Ammon's horn (tissue), 1 donor: ENCODE results near the gene WNK2.
A peak's percentile ranks its signal among the peaks of the same experiment; 100 is the strongest.

Experiments
- DNase-seq: peaks from one replicate; pipeline ENCODE4 v3.0.0-alpha.2; 2016; ENCODE audit warnings: low spot score

The WNK2 gene

DNA sequence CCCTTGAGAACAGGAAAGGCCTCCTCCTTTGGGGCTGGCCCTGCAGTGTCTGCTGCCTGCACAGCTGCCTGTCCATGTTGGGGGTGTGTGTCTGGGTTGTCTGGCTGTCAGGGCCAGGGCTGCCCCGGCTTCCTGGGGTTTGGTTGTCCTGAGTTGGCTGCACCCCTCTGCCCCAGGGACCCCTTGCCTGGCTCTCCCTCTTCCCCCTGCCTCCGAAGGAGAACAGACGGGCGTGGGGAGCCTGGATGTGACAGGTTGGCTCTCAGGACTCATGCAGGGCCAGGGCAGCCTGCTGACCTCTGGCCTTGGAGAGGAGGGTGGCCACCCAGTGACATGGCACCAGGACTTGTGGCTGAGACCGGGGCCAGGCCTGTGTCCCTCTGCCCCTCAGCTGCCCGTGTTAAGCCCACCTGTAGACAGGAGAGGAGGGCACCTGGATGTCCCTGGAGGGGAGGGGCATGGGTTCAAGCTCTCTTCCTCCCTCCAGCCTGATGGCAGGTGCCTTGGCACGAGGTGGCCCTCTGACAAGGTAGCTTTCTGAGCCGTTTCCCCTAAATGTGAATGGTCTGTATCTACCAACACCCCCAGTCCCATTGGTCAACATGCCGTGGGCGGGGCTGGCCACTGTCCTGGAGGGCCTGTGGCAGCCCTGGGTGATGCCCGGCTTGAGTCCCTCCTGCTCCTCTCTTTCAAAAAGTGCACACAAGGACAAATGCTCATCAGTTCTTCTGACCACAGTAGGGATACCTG is 34.9 kb downstream of the WNK2 start:
- DNase-seq, result no peak

DNA sequence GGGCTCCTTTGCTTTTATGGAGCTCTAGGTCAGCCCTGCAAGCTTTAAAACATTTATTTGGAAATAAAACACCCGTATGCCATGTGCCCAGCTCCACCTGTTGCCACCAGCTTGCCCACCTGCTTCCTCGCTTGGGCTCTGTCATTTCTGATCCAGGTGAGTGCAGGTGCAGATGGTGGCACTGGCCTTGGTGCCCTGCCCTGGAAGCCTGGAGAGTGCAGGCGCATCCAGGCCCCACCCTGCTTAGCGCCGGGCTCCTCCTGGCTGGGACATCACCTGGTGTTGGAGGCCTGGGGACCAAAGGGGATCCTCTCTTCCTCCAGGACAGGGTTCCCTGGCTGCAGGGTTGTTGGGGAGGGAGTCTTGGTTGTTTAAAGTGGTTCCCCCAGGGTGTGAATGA is 35.8 kb downstream of the WNK2 start:
- no peak for DNase-seq

DNA sequence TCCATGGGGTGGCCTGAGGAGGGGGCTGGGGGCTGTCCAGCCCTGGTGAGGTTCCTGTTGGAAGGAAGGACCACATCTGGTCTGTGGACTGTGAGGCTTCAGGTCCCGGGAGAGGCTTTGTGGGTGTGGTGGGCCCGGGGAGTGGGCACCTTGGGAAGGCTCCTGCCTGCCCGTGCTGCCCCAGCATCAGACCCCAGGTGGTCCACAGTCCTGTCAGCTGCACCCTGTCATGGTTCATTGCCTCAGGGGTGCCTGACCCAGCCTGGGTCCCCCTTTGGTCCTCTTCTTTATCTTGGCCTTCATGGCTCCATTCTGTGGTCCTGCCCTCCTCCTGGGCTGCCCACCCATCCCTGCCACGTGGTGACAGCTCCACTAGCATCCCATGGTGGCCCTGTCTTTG is 36.7 kb downstream of the WNK2 start:
- no peak for DNase-seq

DNA sequence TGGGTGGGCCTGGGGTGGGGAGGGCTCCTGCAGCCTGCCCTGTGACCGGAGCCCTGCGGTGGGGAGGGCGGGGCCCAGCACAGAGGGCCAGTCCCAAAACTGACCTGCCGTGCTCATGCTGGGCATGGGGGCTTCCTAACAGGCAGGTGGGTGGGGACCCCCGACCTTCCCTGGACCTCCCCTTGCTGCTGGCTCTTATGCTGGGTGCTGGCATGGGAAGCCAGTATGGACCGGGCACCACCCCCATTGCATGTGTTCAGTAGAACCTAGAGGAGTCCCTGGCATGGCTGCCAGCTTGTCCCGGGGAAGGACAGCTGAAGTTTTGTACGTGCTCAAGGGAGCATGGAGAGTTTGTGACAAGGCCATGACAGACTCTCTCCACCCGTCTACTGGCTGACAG is 37.1 kb downstream of the WNK2 start:
- DNase-seq, result no peak

DNA sequence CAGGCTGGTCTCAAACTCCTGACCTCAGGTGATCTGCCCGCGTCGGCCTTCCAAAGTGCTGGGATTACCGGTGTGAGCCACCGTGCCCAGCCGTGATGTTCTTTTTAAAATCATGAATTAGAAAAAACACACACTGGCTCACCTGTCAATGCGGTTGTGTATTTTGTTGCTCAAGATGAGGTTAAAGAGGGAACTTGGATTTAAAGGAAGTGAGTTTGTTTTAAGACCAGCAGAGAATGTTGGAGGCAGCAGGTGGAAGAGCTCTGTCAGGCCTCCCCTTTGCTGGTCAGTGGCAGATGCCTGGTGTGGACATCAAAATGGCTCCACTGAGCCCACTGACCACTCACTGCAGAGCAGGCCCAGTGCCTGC is 38.9 kb downstream of the WNK2 start:
- no peak for DNase-seq

DNA sequence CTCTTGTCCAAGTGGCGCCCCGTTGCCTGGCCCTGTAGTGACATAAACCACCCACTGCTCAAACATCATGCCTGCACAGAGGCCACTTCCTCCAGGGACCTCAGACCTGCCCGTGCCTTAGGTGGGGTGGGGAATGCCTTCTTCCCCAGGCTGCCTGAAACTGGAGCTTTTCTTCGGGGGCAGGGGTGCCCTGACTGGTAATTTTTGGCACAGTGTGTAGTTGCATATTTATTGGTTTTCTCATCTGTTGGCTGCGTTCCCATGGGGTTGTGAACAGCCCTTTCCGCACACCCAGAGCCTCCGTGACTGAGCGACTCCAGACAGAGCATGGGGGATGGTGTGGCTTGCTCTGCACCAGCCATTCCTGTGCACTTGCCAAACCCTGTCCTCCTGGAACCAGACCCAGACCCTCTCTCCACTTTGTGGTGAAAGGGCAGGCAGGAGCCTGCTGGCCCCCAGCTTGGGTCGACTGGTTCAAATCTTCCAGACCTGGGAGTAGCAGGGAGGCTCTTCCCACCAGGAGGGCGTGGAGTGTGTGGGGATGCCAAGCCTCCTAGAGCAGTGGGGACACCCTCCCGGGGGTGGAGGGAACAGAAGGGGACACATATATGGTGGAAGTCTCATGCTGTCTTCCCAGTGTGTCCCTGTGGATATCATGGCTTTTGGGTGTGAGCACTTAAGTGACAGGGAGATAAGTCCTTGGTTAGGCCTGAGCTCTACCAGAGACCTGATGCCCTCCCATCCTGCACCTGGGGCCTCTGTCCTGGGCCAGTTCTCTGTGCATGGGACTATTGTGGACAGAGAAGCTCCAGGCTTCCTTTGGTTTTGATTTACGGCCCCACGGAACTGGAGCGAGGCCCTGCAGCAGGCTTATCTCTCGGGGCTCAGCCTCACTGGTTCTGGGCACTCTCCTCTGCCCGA is 39.6 kb downstream of the WNK2 start:
- DNase-seq, result no peak

DNA sequence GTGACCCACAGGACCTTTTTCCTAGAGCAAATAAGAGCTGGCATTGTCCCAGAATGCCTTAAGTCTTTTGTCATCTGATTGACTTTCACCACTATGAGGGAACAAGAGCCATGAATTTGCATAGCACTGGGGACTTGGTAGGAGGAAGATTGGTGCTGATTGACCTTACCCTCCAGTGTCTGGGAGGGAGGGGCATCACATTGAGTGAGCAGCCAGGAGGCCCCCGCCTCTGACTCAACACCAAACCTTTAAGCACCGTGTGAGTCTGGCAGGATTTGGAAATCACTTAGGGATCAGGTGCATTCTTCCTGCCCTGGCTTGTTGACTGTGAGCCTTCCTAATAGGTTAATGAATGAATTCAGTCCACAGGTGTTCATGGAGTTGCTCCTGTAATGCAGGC is 40.7 kb downstream of the WNK2 start:
- no peak for DNase-seq

DNA sequence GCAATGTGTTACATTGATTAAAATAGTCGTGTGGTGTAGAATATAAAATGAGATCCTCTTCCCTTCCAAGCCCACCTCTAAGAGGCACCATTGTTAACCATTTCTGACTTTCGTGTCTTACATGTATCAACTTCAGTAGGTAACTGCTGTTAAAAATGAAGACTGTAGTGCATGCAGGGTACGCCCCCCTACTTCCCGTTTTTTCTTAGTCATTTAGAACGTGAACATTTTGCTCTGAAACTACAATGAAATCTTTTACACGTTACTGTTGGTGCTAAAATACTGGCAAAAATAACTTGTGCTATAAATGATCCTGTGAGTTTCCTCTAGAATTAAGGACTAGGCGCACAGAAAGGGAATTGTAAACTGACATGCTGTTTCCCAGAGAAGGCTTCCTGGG is 41.5 kb downstream of the WNK2 start:
- DNase-seq, result no peak

DNA sequence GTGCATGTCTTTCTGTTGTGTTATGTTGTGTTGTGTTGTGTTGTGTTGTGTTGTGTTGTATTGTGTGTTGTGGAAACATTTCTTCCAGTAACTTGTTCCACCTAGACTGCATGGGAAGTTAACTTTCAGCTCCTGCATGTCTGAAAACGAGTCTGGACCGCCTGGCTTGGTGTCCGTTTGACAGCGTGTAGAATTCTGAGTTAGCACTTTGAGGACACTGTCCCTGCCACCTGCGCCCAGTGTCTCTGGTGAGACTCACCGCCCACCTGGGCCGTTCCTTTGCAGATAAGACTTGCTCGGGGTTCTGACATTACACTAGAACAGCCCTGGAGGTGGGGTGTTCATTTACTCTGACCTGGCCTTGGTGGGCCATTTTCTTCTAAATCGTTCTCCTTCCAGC is 42.0 kb downstream of the WNK2 start:
- DNase-seq, result no peak

DNA sequence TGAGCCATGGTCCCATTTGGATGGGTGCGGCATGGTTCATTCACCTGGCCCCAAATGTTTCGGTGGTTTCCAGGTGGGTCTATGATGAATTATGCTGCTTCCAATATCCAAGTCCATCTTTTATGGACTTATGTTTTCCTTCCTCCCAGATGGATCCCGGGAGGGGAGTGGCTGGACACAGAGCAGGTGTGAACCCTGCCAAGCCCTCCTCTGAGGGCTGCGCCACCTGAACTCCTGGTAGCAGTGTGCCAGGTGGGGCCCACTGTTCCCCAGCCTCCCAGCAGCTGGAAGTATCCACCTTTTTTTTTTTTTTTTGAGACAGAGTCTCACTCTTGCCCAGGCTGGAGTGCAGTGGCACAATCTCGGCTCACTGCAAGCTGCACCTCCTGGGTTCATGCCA is 42.9 kb downstream of the WNK2 start:
- DNase-seq, result no peak

DNA sequence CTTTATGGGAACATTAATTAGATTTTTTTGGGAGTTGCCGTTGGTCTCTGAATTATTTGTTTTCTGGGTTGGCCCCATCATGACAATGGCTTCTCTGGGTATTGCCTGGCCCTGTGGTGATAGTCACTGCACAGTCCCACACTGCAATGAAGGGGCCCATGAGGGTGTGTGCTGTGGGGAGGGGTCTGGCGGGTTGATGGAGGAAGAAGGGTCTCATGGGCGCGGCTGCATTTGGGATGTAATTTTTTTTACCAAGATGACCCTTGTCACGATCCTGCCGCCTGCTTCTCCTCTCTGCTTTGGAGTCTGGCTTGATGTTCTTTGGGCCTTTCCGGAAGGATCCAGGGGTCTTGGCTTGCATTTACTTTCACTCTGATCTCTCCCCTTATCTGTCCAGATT is 44.1 kb downstream of the WNK2 start:
- DNase-seq, result no peak

DNA sequence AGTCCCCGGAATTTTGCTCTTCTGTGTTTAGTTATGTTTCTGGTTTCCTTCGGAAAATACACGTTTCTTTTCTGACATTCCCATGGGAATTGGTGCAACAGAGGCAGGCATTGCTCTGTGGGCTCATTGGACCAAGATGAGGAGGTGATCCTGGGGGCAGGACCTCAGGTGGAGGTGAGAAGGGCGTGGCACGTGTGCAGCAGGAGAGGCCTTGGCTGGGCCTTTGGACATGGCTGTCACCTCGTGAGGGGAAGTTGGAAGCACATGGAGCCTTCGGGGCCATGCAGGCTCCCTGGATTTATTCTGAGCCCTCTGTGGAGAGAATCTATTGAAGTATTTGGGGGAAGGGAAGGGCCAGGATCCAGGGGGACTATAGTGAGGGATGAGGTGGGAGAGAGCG is 44.5 kb downstream of the WNK2 start:
- no peak for DNase-seq

DNA sequence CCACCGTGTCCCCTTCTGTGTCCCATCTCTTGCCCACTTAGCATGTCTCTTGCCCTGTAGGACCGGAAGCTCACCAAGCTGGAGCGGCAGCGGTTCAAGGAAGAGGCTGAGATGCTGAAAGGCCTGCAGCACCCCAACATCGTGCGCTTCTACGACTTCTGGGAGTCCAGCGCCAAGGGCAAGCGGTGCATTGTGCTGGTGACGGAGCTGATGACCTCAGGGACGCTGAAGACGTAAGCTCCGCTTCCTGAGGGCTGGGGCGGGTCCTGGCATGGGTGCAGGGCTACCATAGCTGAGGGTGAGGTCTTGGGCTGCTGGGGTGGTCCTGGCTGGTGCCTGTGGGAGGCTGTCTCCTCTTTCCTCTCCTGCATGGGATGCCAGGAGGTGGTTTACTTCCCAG is 45.7 kb downstream of the WNK2 start:
- no peak for DNase-seq

DNA sequence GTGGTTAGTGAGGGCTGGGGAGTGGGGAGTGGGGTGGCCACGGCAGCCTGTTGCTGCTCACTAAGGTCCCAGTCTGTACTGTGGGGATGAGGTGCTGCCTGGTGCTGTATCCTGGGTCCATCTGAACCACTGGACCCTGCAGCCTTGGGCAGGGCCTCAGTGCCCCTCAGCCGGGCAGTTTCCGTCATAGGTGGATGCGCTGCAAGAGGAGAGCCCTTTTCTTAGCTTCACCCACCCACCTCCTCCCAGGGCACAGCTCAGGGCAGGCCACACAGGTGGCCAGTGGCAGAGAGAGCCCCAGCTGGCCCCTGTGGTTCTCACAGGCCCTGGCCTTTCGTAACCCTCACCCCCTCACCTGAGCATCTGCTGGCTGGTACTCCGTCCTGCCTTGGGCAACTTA is 46.2 kb downstream of the WNK2 start:
- DNase-seq, result no peak

DNA sequence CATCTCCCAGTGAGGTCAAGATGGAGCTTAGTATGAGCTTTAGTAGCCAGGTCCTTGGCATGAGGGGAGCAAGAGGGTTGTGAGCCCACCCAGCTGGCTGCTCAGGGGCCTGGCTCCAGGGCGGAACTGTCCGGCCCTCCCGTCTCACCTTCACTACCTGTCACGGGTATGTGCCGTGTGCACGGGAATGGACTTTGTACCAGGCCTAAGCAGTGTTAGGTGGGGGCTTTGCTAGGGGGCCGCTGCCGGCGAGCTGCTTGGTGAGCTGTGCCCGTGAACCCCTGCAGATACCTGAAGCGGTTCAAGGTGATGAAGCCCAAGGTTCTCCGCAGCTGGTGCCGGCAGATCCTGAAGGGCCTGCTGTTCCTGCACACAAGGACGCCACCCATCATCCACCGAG is 46.7 kb downstream of the WNK2 start:
- no peak for DNase-seq

DNA sequence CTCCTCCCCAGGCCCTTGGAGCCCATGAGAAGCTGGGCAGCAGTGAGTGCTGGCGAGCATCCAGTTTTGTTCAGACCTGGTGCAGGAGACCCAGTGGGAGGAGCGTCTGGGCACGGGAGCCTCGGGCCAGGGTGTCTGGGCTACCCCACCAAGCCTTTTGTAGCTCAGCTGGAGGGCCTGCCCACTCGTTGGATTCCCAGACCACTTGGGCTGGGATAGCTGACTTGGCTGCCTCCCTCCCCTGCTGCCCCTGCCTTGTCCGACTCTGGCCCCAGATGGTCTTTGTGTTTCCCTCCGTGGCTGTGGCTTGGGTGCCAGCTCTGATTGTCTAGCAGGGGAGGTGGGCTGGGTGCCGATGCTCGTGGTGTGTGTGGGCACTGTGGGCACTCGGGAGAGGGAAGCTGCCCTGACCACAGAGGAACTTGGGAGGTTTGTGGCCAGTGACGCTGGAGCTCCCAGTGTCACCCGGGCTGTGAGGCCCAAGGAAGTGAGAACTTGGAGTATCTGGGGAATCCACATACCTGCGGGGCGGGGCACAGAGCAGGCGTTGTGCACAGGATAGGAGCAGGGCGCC is 47.3 kb downstream of the WNK2 start:
- DNase-seq, result peak; percentile 65

DNA sequence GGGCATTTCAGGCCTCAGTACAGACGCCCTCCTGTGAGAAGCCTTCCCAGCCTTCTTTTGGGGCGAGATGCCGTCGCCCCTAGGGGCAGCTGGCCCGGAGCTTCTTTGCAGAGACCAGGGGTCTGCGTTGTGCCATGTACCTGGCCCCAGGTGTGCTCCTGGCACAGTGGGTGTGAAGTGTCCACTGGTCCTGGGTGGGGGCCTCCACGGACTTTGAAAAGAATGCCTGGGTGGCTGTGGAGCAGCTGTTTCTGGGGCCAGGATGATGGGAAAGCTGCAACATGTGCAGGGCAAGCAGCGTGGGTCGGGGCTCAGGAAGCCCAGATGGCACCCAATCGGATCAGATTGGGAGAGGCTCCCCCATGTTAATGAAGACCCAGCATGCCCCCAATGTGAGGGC is 47.8 kb downstream of the WNK2 start:
- DNase-seq, result no peak

DNA sequence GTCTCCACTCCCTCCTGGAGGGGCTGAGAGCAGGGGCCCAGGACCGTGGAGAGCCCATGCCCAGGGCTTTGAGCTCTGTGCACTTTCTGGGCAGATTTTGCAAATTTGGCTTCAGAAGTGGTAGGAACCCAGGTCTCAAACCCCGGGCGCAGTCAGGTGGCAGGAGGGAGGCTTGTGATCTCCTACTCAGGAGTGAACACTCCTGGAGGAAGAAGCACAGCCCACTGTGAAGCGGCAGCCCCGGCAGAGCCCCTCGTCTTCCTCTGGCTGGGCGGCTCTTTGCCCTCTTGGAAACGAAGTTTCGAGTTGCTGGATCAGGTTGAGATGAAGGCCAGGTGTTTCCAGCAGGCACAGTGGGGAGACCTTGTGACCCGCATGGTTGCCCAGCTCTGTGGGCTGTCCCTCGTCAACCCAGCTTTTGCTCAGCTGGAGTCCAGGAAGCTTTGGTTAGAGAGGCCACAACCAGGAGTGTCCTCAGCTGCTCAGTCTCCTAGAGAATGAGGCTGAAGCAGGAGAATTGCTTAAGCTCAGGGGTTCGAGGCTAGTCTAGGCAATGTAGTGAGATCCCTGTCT is 48.5 kb downstream of the WNK2 start:
- no peak for DNase-seq

DNA sequence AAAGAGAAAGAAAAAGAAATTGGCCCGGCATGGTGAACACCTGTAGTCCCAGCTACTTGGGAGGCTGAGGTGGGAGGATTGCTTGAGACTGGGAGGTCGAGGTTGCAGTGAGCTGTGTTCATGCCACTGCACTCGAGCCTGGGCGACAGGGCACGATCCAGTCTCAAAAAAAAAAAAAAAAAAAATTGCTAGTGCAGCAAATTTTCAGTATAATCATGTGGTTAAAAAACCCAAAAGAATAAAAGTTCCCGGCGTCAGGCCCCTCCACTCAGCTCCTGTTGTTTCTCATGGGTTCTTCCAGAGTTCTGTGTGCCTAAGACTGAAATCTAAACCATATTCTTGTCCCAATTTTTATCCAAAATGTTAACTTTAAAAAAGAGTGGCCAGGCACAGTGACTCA is 49.1 kb downstream of the WNK2 start:
- no peak for DNase-seq

DNA sequence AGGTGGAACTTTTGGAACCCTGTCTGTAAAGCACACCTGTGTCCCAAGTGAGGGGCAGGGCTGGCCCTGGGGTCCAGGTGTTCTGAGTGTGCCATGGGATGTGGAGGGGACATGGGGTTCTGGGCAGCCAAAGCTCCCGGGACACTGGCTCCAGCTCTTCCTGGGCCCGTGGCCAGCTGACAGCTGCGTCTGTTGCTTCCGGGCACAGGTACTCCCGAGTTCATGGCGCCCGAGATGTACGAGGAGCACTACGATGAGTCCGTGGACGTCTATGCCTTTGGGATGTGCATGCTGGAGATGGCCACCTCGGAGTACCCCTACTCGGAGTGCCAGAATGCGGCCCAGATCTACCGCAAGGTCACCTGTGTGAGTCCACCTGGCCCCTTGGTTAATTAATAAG is 50.7 kb downstream of the WNK2 start:
- DNase-seq, result no peak

DNA sequence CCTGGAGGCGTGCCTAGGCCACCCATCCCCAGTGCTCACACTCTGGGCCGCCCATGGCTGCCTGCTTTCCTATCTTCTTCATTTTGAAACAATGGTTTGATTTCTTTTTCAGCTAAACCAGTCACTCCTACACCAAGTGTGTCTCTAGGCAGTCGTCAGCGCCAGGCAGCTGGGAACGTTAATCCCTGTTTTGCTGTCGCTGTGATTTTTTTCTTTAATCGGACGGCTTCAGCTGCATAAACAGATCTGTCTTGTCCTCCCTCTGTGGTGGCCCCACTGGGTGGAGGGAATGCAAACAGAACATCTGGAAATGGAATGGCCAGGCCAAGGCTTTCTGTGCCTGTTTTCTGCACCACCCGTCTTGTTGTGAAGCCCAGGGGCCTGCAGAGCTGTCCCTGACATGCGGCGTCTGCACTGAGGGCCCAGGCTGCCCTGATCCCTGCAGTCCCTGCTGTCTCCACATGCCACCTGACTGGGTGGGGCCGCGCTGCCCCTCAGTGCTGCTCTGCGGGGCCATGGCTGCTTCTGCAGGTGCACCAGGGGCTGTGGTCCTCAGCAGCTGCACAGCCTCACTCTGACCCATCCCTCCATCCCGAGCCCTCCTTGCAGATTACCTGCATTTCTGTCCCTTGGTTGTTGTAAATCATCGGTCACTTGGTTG is 51.5 kb downstream of the WNK2 start:
- DNase-seq, result peak; percentile 58

DNA sequence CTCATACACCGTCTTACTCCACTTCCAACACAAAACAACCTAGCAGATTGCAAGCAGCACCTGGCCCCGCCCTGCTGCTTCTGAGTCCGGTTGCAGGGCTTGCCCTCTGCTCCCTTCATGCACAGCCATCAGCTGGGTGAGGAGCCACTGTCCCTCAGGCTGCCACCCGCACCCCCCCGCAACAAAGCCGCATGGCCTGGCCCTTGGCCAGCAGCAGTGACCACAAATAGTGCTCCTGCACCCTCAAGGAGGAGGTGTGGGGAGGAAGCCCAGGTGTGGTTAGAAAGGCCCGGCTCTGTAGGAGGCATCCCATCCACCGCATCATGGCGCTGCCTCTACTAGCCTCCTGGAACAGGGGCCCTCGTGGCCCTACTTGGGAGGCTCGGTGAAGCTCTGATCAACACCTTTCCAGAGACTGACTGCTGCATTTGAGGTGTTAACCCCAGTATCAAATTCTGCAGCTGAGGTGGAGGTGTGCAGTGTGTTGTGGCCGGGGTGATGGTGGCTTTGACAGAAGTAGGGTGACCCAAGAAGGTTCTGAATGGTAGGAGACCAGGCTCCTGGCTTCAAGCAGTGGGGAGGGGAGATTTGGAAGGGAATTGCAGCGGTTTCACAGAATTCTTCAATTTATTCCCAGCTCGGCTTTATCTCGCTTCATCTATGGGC is 52.7 kb downstream of the WNK2 start:
- no peak for DNase-seq
